ENCODE measurements around the gene CASK.
"Not testable (repeated sequence)": the region's sequence is repeated elsewhere in the genome, so short reads cannot be mapped to it uniquely, and the experiment has no call there.

CASK gene

DNA sequence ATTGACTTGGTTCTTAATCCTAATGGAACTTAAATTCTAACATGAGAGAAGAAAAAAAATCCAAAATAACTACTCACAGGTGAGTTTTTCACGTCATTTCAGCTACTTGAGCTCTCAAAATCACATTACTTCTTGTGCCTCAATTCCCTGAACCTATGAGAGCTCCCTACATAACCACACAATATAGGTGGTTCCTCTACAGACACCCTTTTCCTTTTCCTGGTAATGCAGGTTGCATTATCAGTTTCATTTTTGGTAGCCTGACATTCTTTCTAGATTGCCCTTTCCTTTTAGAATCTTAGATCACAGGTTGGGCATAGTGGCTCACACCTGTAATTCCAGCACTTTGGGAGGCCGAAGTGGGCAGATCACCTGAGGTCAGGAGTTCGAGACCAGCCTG is 230.3 kb downstream of the CASK start:
- no peak for DNase-seq

DNA sequence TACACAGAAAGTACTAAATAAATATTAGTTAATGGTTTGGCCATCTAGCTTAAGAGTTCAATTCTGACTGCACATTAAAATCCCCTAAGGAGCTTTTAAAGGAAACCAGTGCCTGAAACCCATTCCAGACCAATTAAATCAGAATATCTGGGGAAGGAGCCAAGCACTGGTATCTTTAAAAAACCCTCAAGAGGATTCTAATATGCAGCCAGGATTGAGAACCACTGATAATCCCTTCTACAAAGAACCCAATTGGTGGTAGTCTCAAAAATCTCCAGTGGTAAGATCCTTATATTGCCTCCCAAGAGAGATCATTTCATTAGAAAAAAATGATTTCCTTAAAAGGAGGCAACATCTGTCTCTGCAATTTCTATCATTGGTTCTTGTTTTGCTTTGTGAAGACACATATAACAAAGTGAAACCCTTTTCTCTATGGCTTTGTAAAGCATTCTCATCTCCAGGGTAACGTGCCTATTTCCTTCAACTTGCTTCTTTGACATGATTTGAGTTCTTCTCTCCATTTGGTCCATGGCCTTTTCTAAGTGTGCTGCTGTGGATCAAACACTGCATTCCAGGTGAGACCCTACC is 231.1 kb downstream of the CASK start:
- no peak for DNase-seq

DNA sequence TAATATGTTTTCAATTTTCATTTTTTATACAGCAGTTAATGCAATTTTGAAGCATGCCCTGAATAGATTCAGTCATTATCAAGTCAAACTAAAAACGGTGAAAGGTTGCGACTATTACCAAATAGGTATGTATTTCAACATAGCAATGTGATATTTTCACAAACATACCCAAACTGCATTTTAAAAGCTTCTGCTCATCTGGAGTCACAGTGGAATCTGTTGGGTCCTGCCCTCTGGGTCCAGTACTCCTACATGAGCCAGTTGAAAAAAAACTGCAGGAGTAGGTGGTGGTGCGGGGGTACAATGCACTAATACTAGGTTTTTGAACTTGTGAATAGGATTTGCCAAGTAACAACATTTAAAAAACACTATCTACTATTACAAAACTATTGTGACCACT is 233.6 kb downstream of the CASK start:
- no peak for DNase-seq

DNA sequence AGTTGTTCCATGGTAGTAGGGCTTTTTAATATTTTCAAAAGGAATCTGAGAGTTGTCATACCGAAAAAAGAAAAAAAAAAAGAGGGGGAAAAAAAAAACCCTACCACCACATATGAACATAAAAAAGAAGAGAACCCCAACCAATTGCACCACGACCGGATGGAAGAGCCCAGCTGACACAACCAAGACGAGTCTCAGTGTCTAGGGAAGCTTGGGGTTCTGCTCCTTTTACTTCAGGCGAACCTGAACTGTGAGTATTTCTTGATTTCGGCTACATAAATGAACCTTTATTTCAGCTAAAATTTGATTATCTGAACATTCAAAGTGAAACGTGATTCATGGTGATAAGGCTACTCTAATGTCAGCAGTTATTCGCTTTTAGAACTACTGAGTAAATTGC is 234.5 kb downstream of the CASK start, which contains the start of gene GPR34:
Gene GPR34 (plus strand): TSS at position 139 of the 400 bp plus-strand sequence. CDS start 6,661 bp downstream, outside the sequence.
- peak in 2 of 58 donors; percentile 0 for DNase-seq

DNA sequence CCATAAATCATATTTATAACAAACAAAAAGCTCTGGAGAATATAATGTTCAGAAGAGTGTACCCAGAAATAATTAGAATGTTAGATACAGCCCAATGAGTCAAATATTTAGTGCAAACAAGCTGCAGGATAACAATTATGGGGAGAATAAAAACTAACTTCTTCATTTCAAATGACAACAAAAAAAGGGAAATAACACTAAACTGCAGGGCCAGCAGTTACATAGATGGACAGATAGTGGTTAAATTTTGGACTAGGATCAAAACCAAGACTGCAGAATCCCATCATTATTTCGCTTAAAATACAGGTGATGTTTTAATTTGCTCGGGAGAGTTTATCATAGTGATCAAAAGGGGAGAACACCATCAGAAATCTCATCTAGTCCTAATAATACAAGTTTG is 235.2 kb downstream of the CASK start:
- DNase-seq, result no peak

DNA sequence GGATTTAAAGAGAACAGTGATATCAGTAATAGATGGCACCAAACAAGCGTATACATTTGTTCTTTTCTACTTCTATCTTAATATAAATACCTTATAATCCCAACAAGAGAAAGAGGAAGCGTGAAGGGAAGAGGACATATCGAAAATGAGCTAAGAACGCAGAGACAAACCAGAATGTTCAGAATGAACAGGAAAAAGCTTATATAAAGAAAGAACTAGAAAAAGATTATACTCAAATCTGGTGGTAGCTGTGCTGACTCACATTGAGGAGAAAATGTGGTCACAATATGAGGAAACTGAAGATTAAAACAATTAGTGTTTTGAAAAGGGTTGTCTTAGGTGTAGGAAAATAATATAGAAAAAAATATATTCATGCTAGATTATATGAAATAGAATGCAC is 236.6 kb downstream of the CASK start:
- DNase-seq, result no peak

DNA sequence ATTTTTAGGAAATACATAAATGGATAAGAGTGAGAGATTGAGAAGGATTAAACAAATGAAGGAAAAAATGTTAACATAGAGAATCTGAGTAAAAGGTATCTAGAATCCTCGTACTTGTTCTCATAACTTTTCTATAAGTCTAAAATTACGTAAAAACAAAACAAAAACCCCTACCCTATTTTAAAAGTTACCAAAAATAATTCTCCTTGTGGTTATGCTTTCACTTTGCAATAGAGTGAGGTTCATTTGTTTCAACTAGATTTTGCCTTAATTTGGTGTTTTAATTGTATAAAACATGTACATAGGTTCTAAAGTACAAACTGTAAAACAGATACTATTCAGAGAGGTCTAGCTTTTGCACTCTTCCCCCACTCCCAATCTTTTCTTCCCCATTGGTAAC is 238.4 kb downstream of the CASK start:
- no peak for DNase-seq

DNA sequence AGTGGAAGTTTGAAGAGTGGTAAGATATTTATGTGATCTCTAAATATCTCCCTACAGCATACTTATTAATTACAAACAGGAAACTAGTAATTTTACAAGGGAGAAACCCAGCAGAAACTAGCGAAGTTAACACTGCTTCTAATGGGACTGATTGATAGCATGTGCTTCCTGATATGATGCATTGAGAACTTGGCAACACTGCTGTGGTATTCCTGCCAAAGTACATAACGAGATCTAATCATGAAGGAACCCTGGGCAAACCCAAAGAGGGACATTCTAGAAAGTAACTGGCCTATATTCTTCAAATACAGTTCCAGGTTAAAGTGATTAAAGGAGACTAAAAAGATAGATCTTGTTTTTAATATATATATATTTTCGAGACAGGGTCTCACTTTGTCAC is 239.2 kb downstream of the CASK start:
- no peak for DNase-seq

DNA sequence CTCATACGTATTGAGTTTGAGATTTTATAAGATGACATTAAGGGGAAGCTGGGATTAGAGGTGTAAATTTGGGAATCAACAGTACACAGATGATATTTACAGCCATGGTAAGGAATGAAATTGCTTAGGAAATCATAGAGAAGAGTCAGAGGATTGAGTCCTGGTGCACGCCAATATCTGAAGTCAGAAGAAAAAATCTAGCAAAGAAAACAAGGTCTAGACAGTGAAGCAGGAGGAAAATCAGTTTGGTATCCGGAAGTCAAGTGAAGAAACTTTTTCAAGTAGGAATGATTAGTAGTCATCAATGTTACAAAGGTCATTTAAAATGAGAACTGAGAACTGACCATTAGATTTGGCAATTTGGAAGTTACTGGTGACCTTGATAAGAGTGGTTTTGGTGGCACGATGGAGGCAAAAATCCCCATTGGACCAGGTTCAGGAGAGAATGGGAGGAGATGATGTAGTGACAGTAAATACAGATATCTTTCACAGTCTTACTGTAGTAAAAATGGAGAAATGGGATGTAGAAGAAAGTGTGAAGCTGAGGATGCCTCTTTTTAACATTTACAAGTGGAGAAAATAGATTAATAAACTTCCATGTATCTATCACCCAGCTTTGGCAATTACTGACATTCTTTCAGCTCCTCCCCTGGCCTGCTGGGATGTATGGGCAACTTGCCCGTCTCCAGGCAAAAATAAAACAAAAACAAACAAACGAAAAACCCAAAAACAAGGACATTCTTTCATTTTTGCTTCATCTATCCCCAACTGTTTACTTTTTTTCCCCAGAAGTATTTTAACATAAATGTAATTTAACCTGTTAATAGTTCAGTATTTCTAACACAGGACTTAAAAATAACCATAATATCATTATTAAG is 245.9 kb downstream of the CASK start:
- no peak for DNase-seq

DNA sequence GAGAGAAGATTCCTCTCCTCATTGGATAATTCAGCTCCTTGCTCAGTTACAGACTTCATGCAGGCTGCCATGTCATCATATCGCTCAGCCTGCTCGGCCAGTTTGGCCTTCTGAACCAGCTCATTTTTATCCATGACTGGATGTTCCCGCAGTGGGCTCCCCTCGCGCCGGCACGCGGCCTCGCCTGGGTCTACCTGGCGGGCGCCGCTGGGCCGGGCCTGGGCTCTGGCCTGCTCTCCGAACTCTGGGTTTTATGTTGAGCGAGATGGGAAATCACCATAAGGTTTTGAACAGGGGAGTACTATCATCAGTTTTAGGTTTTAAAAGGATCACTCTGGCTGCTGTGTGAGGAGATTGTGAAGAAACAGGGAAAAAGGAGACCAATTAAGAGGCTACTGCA is 247.0 kb downstream of the CASK start:
- DNase-seq, result not testable (repeated sequence)

DNA sequence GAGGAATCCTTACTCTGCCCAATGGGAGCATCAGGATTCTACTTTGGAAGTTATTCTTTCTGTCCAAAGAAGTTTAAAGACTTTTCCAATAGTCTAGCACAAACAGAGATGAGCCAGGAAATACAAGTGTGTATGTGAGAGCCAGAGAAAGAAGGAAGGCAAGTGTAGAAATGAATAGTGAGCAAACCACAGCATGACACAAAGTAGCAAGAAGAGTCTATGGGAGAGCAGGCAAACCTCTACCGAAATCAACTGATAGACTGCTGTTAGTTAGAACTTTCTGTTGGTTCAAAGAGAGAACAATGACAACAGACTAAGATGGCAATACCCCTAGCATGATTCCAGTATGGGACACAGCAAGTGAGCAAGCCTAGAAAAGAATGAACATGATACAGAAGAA is 250.7 kb downstream of the CASK start:
- no peak for DNase-seq

DNA sequence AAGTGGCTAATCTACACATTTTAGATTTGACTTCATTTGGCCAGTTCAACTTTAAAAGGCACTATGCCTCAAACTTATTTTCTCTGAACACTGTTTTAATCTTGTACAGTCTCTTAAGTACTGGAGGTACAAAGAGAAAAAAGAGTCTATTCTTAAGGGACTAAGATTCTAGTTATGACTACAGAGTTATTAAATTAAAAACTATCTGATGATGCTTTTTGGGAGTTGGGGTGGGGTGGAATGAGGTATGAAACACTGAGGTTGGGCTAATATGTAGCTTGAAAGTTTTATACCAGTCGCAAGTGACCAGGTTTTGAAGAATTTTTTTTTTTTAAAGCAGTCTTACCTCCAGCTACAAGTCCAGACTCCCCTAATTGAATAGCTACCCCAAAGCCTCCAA is 252.3 kb downstream of the CASK start:
- DNase-seq, result no peak

DNA sequence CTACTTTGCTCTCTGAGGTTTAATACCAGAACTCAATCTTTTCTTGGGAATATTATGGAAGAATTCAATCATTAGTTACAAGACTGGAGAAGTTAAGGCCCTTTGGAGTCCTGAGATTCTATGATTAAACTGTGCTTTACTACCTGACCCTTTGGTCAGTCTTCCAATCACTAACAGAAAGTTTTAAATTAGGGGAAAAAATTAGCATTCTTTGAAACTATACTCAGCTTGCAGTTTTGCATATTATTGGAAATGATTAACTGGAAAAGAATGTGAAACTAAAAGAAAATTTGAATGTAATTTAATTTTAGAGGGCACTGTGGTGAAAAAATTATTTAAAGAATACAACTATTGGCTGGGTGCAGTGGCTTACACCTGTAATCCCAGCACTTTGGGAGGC is 253.2 kb downstream of the CASK start:
- DNase-seq, result no peak

DNA sequence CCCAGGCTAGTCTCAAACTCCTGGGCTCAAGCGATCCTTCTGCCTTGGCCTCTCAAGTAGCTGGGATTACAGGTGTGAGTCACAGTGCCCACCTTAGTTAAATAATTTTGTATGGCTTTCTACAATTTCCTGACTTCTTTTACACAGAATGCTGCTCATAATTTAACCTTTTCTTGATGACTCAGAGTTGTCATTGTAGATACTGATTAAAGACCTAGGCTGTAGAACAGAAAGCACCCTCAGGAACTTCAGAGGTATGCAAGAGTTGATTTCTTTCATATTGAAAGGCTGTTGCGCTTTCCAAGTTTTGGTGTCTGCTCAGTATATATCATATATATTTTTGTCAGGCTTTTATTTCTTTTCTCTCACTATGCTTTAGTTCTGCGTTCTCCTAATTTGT is 255.7 kb downstream of the CASK start:
- no peak for DNase-seq

DNA sequence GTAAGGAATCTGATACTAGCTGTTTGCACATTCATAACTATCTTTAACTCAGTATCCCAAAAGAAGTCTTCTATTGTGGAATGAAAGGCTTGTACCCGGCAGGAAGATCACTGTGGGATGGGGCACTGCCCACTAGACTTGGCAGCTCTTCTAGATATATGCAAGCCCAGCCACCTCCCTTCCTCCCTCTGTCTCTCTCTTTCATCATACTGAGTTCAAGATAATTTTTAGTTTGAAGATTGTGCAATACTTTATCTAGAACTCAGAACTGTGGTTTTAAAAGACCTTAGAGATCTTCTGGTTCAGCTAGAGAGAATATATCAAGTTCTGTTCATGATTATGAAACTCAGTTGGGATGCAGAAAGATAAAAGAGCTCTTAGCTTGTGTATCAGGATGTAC is 257.1 kb downstream of the CASK start:
- DNase-seq, result no peak

DNA sequence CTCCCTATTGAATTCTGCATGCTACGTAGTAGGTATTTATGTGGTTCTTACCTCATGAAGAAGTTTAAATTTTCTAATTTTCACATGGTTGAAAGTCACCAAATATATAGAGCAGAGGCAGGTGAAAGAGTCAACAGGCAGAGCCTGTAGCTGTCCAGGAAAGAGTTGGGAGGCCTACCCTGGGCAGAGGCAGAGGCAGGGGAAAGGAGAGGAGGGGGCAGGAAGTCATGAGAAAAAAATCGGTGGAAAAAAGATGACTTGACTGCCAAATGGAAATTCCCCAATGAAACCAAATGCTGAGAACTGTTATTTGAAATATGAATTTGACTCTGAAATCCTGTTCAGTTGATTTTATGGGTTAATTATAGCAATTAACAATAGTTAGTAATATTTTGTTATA is 257.7 kb downstream of the CASK start:
- no peak for DNase-seq

DNA sequence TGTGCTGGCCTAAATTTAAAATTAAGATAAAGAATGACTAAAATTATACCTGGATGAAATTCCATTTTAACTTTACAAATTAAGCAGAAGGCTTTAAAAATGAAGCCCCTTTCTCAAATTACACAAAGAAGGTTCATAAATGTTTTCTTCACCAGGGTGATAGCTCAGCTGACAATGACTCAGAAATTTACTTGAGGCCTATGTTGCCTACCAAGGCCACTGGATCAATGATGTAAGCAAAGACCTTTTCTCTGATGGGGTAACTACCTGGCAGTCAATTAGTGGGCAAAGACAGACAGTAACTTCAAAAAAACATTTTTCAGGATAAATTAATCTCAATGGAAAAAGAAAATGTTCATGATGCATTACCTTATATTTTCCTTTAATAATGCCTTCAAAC is 258.4 kb downstream of the CASK start:
- DNase-seq, result no peak

DNA sequence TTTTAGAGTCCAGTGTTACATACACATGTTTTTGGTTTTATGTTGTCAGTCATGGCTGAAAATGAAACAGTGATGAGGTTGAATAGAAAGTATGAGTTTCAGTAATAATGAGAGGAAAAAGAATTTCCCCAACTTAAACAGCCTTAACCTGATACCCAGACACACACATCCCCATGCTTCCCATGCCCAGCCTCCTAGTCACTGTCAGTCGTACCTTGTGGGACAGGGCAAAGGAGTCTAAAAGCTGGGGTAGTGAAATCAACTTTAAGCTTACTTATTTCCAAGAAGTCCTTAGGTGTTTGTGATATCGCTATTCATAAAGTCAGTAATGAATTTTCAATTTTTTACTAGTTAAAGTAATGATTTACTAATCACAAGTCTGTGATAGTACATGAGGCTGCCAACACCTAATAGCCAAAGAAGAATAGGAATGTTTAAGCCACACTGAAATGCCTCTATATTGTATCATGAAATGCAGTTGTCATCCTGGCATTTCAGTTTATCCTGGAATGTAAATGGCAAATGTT is 258.9 kb downstream of the CASK start:
- no peak for DNase-seq

DNA sequence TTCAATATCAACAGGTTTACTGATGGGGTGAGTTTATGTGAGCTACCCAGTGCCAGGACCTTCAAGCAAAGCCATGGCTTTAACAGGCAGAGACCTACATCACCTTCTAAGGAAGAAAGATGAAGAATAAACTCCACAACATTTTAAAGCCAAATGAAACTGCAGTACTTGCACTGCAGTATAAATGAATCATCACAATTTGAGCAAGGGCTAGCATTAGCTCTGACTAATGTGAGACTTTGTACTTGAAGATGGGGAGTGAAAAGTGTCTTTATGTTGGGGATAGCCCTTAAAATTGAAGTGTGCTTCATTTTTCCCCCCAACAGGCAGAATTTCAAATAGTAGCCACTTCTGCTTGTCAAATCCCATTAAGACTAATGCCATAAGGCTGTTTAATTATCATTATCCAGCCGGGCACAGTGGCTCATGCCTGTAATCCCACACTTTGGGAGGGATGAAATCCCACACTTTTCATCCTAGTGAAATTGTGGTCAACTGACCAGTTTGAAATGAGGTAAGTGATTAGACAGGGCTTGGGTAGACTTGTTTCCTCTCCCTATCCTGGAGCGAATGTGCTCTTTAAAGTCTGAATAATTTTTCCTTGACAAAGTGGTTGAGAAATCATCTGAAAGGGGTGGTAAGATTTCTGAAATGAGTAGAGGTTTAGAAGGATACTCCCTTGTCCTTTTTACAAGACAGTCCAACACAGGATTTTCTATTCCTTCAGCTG is 261.8 kb downstream of the CASK start:
- no peak for DNase-seq

DNA sequence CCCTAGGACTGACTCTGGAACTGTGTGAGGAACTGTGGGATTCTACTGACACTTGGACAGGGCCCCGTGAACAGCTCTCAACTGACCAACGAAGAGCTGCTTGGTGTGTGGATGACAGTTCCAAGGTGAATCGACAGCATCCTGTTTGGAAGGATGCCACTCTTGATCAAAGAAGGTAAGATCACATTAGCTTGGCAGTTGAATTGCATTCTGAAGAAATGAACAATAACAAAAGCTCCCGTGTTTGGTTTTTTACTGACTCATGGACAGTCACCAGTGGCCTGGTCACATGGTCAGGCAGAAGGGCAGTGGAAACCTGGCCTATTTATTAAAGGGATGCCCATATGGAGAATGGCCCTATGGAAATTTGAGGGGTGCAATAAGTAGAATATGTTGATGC is 267.7 kb downstream of the CASK start:
- DNase-seq, result no peak

DNA sequence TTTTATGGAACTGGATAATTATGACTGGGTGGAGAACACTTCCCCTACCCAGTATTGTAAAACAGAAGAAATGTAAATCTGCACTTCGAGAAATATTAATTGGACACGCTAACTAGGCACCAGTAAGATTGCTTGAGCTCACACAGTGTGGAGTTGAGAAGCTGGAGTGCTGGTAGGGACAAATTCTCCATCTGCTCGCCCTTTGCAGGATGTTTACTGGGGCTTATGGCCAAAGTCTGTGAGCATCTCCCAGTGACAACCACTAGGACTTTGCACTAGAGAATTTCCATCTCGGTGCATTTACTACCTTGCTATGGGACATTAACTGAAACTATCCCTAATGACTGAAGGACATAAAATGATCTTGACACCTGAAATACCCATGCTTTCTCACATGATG is 268.3 kb downstream of the CASK start:
- DNase-seq, result no peak

DNA sequence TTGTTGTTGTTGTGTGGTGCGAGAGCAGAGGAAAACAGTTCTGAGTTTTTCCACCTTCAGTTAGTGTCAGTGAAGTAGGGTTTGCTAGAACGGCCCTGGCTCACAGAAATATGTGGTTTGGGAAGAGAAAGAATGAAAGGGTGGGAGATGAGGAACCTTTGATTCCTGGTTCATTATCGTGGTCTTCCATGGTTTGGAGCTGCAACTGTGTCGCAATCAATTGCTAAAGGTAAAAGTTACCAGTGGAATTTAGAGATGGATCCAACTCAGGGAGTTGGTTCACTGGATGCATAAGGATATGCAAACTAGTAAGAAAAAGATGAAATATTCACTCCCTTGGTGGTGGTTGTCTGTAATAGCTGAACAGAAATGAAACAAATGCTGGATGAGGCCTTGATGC is 270.2 kb downstream of the CASK start:
- no peak for DNase-seq

Data from anterior cingulate cortex (tissue), 58 donors.